ENCODE data around the gene ZNF91.
A peak's percentile ranks its signal among the peaks of the same experiment; 100 is the strongest.
"Not testable (repeated sequence)": the region's sequence is repeated elsewhere in the genome, so short reads cannot be mapped to it uniquely, and the experiment has no call there.

ZNF91 gene

DNA sequence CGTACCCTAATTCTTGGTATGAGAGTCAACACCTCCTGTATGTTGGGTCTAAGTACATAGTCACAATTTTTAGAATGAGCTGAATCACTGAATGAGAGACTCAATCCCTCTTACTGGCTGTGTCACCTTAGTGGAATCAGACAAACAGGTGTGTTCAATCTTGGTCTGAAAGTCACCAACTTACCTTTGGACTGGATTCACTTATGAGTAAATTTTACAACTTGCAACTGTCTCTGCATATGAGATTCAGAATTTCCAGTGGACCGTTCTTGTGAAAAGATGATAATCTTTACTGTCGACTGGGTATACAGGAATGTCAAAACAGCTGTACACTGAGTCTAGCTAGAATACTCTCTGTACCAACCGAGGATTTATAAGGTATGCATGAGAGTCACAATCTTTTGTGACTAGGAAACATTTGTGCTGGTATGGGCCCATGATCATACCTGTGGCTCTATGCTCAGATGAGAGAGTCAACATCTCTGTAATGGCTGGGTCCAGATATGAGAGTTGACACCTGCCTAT is 5.9 kb upstream of the ZNF91 start:
- TF ChIP-seq Cebpa-rat (IDR thresholded peaks at IDR 0.05) = no peak
- Histone ChIP-seq H3K4me3 (no peak overlapping the region), H3K36me3 (peaks cover 62% of the 10 kb centered on the region), H3K4me1 (no peaks in the 10 kb centered on the region), H3K27ac (no peak overlapping the region), H3K27me3 (no peaks in the 10 kb centered on the region), H4K20me1 (no peaks in the 10 kb centered on the region), H3K4me2 (no peak overlapping the region), H3K9me3 (no peaks in the 10 kb centered on the region), H3K9ac (no peak overlapping the region)

DNA sequence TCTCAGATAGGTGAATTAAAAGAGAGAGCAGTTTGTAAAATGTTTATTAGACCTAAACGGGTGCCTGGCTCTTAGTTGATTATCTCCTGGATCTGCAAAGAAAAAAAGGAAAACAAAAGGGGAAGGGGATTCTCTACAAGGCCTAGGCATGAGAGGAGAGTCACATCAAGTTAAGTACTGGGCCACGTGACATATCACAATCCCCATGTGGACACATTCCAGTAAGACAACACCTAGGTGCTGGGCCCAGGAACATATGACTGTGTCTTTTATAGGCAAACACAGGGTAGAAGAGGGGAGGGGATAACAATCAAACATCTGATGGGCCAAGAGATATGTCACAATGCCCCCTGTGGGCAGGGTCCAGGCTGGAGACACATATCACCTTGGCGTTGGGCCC is 4.2 kb upstream of the ZNF91 start:
- H3K36me3 ChIP-seq = peaks cover 50% of the 10 kb centered on the region
- no peak for TF ChIP-seq Cebpa-rat (IDR thresholded peaks at IDR 0.05)
- H4K20me1 ChIP-seq = no peaks in the 10 kb centered on the region
- H3K27me3 ChIP-seq = no peaks in the 10 kb centered on the region
- H3K9ac ChIP-seq = no peak overlapping the region
- no peak overlapping the region for H3K27ac ChIP-seq
- H3K4me2 ChIP-seq = no peak overlapping the region
- H3K4me1 ChIP-seq = peaks cover 4% of the 10 kb centered on the region
- no peaks in the 10 kb centered on the region for H3K9me3 ChIP-seq
- no peak overlapping the region for H3K4me3 ChIP-seq

DNA sequence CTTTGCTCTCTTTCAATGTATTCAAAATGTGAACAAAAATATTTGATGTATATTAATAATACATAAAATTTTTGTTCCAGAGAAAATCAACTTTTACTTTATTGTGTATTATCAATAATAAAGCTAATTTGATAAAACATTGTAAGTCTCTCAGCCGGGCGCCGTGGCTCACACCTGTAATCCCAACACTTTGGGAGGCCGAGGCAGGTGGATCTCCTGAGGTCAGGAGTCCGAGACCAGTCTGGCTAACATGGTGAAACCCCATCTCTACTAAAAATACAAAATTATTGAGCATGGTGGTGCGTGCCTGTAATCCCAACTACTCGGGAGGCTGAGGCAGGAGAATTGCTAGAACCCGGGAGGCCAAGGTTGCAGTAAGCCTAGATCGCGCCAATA is 449 bp upstream of the ZNF91 start:
- peaks cover 36% of the 10 kb centered on the region for H3K9me3 ChIP-seq
- H4K20me1 ChIP-seq, H3K27me3 ChIP-seq, H3K4me3 ChIP-seq, H3K27ac ChIP-seq: not testable (repeated sequence)
- H3K9ac ChIP-seq = peak overlapping the region; percentile 97; the same call in 1 of the 2 replicates
- peaks cover 15% of the 10 kb centered on the region for H3K4me1 ChIP-seq
- peaks cover 49% of the 10 kb centered on the region for H3K36me3 ChIP-seq
- H3K4me2 ChIP-seq = peak overlapping the region; percentile 37

DNA sequence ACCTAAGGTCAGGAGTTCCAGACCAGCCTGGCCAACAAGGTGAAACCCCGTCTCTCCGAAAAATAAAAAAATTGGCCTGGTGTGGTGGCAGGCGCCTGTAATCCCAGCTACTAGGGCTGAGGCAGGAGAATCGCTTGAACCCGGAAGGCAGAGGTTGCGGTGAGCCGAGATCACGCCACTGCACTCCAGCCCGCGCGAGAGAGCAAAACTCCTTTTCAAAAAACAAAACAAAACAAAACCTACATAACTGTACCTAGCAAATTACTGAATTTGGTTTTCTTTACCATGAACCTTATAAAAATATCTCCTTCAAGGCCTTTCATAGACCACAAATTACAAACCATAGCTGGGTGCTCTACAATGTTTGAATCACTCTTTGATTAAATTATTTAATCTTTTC is 760 bp downstream of the ZNF91 start:
- Histone ChIP-seq H3K9ac (peak overlapping the region; percentile 97), H3K4me2 (peak overlapping the region; percentile 82), H3K36me3 (peaks cover 49% of the 10 kb centered on the region), H3K4me3 (peak overlapping the region; percentile 88), H3K27ac (peak overlapping the region; percentile 94), H3K4me1 (peaks cover 15% of the 10 kb centered on the region), H4K20me1 (peaks cover 2% of the 10 kb centered on the region; the same call in 1 of the 2 replicates), H3K27me3 (no peaks in the 10 kb centered on the region), H3K9me3 (peaks cover 48% of the 10 kb centered on the region)
- no peak for TF ChIP-seq Cebpa-rat (IDR thresholded peaks at IDR 0.05)

DNA sequence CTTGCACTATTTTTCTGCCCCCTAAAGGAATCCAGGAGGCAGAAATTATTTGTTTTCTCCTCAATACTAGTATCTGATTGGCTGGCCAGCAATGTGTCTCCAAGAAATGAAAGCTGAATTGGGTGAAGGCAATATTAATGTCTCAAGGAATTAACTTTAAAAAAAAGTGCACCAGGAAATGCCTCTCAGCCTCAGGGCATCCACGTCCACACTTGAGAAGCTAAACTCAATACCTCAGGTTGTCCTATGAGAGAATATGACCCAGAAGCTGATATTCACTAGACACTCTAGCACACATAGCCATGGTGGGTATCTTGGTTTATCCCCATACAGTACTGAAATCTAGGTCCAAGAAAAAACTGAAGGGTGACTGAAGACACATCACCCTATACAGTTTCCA is 2.1 kb downstream of the ZNF91 start:
- no peak for TF ChIP-seq Cebpa-rat (IDR thresholded peaks at IDR 0.05)
- H3K4me3 ChIP-seq = peak overlapping the region; percentile 88; the same call in 1 of the 2 replicates
- H4K20me1 ChIP-seq = peaks cover 13% of the 10 kb centered on the region; the same call in 1 of the 2 replicates
- peaks cover 62% of the 10 kb centered on the region for H3K9me3 ChIP-seq
- H3K36me3 ChIP-seq = peaks cover 60% of the 10 kb centered on the region
- H3K9ac ChIP-seq = no peak overlapping the region
- peaks cover 15% of the 10 kb centered on the region for H3K4me1 ChIP-seq
- no peak overlapping the region for H3K4me2 ChIP-seq
- no peaks in the 10 kb centered on the region for H3K27me3 ChIP-seq
- no peak overlapping the region for H3K27ac ChIP-seq

DNA sequence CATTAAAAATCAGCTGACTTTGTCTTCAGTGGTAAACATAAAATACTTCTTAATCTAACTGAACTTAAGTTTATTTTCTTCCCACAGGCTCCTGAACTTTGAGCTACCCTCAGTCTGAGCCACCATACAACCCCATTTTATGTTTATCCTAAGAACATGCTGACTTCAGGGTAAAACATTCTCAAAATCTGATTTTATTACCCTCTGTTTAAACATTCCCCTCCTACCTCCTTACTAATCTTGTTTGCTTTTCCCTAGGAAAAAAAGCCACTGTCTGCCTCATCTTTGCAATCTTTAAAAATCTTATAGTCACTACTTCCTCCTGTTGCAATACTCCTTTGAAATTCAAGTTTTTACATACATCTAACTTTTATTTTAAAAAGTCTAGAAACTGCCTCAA is 4.0 kb downstream of the ZNF91 start:
- peaks cover 15% of the 10 kb centered on the region for H3K4me1 ChIP-seq
- H4K20me1 ChIP-seq = peaks cover 17% of the 10 kb centered on the region; the same call in 1 of the 2 replicates
- H3K27me3 ChIP-seq = no peaks in the 10 kb centered on the region
- H3K9ac ChIP-seq = no peak overlapping the region
- no peak overlapping the region for H3K27ac ChIP-seq
- H3K9me3 ChIP-seq = peaks cover 80% of the 10 kb centered on the region
- 0 out of 2 replicates have a peak overlapping the region, but pooled peaks have one; percentile 12 for H3K4me3 ChIP-seq
- H3K36me3 ChIP-seq = peaks cover 78% of the 10 kb centered on the region
- no peak overlapping the region for H3K4me2 ChIP-seq
- no peak for TF ChIP-seq Cebpa-rat (IDR thresholded peaks at IDR 0.05)

DNA sequence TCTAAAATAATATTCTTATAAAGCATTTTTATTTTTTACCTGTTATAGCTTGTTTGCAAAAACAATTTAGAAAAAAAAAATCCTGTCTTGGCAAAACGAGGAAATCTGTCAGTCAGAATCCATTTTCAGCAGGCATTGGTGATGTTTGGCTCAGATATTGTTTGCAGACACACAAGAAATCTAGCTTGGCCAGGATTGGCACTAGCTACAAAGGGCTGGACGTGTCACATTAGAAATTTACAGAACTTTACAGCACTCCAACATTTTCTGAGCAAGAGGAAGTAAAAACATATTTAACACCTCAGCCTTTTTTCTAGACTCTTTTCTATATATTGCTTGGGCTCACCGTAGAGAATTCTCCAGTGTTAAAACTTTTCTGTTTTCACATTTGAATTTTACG is 9.9 kb downstream of the ZNF91 start:
- Histone ChIP-seq H3K4me1 (no peaks in the 10 kb centered on the region), H3K9me3 (peaks cover 100% of the 10 kb centered on the region), H3K9ac (no peak overlapping the region), H4K20me1 (peaks cover 60% of the 10 kb centered on the region), H3K4me2 (no peak overlapping the region), H3K4me3 (peak overlapping the region; percentile 42), H3K27ac (no peak overlapping the region), H3K36me3 (peaks cover 98% of the 10 kb centered on the region), H3K27me3 (no peaks in the 10 kb centered on the region)
- no peak for TF ChIP-seq Cebpa-rat (IDR thresholded peaks at IDR 0.05)

DNA sequence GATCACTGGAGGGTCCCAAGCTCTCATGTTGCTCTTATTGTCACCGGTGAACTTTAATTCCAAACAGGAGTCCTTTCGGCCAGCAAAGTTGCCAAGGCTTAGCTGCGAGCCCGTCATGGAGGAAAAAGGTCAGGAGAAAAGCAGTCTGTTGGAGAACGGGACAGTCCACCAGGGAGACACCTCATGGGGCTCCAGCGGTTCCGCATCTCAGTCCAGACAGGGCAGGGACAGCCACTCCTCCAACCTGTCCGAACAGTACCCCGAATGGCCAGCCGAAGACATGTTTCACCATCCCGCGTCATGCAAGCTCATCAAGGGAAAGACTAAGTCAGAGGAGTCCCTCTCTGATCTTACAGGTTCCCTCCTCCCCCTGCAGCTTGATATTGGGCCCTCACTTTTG is 10.4 kb downstream of the ZNF91 start:
- peak overlapping the region; percentile 42 for H3K4me3 ChIP-seq
- peaks cover 100% of the 10 kb centered on the region for H3K9me3 ChIP-seq
- H3K27me3 ChIP-seq = no peaks in the 10 kb centered on the region; the same call in 1 of the 2 replicates
- no peak for TF ChIP-seq Cebpa-rat (IDR thresholded peaks at IDR 0.05)
- H3K9ac ChIP-seq = no peak overlapping the region
- H3K4me2 ChIP-seq = no peak overlapping the region
- peaks cover 98% of the 10 kb centered on the region for H3K36me3 ChIP-seq
- H4K20me1 ChIP-seq = peaks cover 66% of the 10 kb centered on the region
- H3K27ac ChIP-seq = no peak overlapping the region
- no peaks in the 10 kb centered on the region for H3K4me1 ChIP-seq

DNA sequence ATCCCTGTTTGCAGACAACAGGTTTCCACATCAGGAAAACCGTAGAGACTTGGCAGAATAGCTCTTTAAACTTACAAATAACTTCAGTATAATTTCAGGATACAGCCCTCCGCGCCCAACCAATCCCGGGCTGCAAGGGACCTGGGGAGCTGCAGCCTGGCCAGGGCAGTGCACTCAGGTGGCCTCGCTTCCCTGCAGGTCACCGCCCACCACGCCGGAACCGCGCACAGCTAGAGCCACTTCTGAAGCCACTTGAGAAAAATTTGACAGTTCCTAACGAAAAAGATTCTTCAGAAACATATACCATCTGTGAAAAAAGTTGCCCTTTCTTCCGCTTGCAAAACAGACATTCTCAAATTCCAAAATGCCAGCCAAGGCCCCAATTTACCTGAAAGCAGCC is 11.1 kb downstream of the ZNF91 start:
- no peak overlapping the region for H3K4me2 ChIP-seq
- no peaks in the 10 kb centered on the region; the same call in 1 of the 2 replicates for H3K27me3 ChIP-seq
- no peak overlapping the region for H3K9ac ChIP-seq
- no peak overlapping the region for H3K27ac ChIP-seq
- peaks cover 100% of the 10 kb centered on the region for H3K9me3 ChIP-seq
- H4K20me1 ChIP-seq = peaks cover 65% of the 10 kb centered on the region
- no peaks in the 10 kb centered on the region for H3K4me1 ChIP-seq
- peaks cover 98% of the 10 kb centered on the region for H3K36me3 ChIP-seq
- no peak for TF ChIP-seq Cebpa-rat (IDR thresholded peaks at IDR 0.05)
- peak overlapping the region; percentile 42 for H3K4me3 ChIP-seq

DNA sequence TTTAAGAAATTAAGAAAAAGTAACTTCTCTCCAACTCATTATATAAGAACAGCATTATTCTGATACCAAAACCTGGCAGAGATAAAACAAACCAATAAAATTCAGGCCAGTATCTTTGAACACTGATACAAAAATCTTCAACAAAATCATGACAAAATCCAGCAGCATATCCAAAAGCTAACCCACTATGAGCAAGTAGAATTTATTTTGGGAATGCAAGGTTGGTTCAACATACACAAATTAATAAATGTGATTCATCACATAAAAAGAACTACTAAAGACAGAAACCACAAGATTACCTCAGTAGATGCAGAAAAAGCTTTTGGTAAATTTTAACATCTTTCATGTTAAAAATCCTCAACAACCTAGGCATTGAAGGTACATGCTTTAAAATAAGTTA is 12.3 kb downstream of the ZNF91 start:
- H3K4me1 ChIP-seq = no peaks in the 10 kb centered on the region
- peaks cover 100% of the 10 kb centered on the region for H3K9me3 ChIP-seq
- H3K4me2 ChIP-seq = no peak overlapping the region
- peak overlapping the region; percentile 42 for H3K4me3 ChIP-seq
- H4K20me1 ChIP-seq = peaks cover 57% of the 10 kb centered on the region
- H3K27ac ChIP-seq = no peak overlapping the region
- no peak overlapping the region for H3K9ac ChIP-seq
- H3K36me3 ChIP-seq = peaks cover 98% of the 10 kb centered on the region
- H3K27me3 ChIP-seq = no peaks in the 10 kb centered on the region; the same call in 1 of the 2 replicates
- TF ChIP-seq Cebpa-rat (IDR thresholded peaks at IDR 0.05) = no peak

DNA sequence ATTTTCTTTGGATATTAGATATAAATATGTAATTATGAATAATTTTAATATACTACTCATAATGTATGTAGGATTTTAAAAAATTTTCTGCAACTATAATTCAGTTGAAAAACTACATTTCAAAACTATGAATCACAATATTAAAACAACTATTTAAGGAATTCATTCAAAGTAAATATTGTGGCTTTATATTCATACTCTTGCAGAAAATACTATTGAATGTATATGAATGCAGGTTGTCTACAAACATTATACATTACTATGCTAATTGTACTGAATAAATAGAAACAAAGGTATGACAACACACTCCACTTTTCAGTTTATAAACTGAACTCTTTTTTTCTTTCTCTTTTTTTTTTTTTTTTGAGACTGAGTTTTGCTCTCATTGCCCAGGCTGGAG is 14.2 kb downstream of the ZNF91 start:
- H3K4me2 ChIP-seq = no peak overlapping the region
- H3K36me3 ChIP-seq = peaks cover 98% of the 10 kb centered on the region
- H3K9me3 ChIP-seq = peaks cover 100% of the 10 kb centered on the region

DNA sequence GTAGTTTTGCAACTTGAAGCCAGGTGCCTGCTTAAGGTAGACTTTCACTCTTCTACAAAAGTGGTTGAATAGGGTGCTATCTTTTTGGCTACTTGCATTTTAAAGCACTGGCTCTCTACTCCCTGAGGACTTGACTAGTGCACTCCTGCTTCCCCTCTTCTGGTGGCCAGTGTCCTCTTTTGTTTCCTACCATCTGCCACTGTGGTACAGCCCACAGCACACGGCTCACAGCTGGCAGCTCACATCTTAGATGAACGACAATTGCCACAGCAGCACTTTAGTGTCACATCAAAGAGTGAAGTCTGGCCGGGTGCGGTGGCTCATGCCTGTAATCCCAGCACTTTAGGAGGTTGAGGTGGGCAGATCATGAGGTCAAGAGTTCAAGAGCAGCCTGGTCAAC is 15.6 kb downstream of the ZNF91 start:
- Histone ChIP-seq H3K4me2 (0 out of 2 replicates have a peak overlapping the region, but pooled peaks have one; percentile 38), H4K20me1 (peaks cover 46% of the 10 kb centered on the region), H3K9me3 (peaks cover 100% of the 10 kb centered on the region), H3K36me3 (peaks cover 98% of the 10 kb centered on the region), H3K4me3 (peak overlapping the region; percentile 37; the same call in 1 of the 2 replicates)
- not testable (repeated sequence) for H3K9ac ChIP-seq, H3K27ac ChIP-seq, H3K27me3 ChIP-seq, H3K4me1 ChIP-seq

More for the DNA sequence above, 14.2 kb downstream of the ZNF91 start:
- Histone ChIP-seq H3K4me1 (no peaks in the 10 kb centered on the region), H3K27ac (no peak overlapping the region), H3K4me3 (peak overlapping the region; percentile 38), H3K9ac (no peak overlapping the region), H4K20me1 (peaks cover 56% of the 10 kb centered on the region), H3K27me3 (no peaks in the 10 kb centered on the region; the same call in 1 of the 2 replicates)
- no peak for TF ChIP-seq Cebpa-rat (IDR thresholded peaks at IDR 0.05)
